ENCODE measurements around the gene SLMAP. TPM values are rescaled to one million over a fixed set of nuclear protein-coding genes. Genes with fewer than 3 reads are reported as not detected.

The SLMAP gene
- total RNA-seq, 1 experiment from 2014 or later, result 79.5 TPM

DNA sequence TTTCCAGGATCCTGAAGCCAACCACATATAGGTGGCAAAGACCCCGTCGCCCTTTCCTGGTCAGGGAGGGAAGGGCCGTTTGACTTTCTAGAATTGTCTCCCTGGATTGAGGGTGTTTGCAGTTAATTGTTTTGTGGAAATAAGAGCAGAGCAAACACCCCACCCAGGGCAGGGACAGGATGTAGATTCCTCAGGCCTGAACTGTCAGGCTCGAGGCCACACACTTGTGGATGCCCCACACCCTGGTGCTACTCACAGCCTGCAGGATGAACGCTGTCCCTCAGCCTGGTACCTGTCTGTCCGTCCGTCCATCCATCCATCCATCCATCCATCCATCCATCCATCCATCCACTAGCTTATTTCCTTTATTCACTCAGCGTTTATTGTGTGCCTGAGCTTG is 222.2 kb downstream of the SLMAP start (continued):
- TF ChIP-seq, protein P1, sequence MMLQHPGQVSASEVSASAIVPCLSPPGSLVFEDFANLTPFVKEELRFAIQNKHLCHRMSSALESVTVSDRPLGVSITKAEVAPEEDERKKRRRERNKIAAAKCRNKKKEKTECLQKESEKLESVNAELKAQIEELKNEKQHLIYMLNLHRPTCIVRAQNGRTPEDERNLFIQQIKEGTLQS (CRISPR knock-in tag; conservative IDR thresholded peaks at IDR 0.05), result no peak

Other genes with a start within 250 kb of the SLMAP start
- 0.02 TPM in 1 of 3 replicates, not detected in the others for gene DNAH12, start 212.0 kb upstream of the SLMAP start, total RNA-seq (2021)
- gene PDE12, start 200.0 kb upstream of the SLMAP start, total RNA-seq (2021), result 16.2 to 16.9 TPM (median 16.4 TPM) in 3 replicates
- gene ARF4, start 159.0 kb upstream of the SLMAP start, total RNA-seq (2021), result 117 to 118 TPM (median 117 TPM) in 3 replicates
- 12.4 to 15.1 TPM (median 13.9 TPM) in 3 replicates for gene DENND6A, start 63.2 kb upstream of the SLMAP start, total RNA-seq (2021)

Data from WTC11 (cell line).